IPS-15b (cell line): ENCODE measurements around the gene GRIK1.

Source experiments
- H3K27me3 ChIP-seq: one replicate; pipeline ENCODE4 v1.6.1; 2013; ENCODE audit warnings: low read length; ENCODE audit not compliant: control insufficient read depth, insufficient read depth
- H3K36me3 ChIP-seq: one replicate; pipeline ENCODE4 v1.6.1; 2013; ENCODE audit warnings: low read length; ENCODE audit not compliant: control insufficient read depth, insufficient read depth
- H3K4me1 ChIP-seq: one replicate; pipeline ENCODE4 v1.6.1; 2013; ENCODE audit warnings: mild to moderate bottlenecking, low read length; ENCODE audit not compliant: control insufficient read depth, insufficient read depth
- H3K4me3 ChIP-seq: one replicate; pipeline ENCODE4 v1.5.1; 2013; ENCODE audit warnings: low read depth, low read length
- H3K9ac ChIP-seq: one replicate; pipeline ENCODE4 v1.6.1; 2013; ENCODE audit warnings: low read depth, mild to moderate bottlenecking, low read length
- H3K9me3 ChIP-seq: one replicate; pipeline ENCODE4 v1.6.1; 2013; ENCODE audit warnings: mild to moderate bottlenecking, low read length; ENCODE audit not compliant: control insufficient read depth, insufficient read depth

GRIK1 gene

DNA sequence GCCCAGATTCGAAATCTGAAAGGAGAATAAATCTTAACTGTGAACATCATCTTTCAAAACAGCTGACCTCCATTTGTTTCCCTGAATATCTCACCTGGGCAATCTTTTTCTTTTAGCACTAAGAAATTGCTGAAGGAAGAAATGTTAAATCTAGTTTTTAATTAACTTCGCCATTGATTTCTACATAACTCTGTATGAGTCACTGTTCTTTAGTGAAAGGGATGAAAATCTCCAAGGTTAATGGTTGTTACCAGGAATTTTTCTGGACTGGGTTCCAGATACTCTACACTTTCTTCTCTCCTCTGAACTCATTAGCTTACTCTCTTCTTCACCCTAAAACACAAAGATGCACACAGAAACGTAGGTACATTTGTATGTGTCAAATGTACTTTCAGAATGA lies 405.3 kb downstream of the GRIK1 start:
- no peaks in the 10 kb centered on the region for H3K9me3 ChIP-seq
- H3K4me1 ChIP-seq = no peaks in the 10 kb centered on the region
- no peaks in the 10 kb centered on the region for H3K36me3 ChIP-seq
- no peaks in the 10 kb centered on the region for H3K27me3 ChIP-seq
- no peak overlapping the region for H3K4me3 ChIP-seq
- H3K9ac ChIP-seq = no peak overlapping the region

DNA sequence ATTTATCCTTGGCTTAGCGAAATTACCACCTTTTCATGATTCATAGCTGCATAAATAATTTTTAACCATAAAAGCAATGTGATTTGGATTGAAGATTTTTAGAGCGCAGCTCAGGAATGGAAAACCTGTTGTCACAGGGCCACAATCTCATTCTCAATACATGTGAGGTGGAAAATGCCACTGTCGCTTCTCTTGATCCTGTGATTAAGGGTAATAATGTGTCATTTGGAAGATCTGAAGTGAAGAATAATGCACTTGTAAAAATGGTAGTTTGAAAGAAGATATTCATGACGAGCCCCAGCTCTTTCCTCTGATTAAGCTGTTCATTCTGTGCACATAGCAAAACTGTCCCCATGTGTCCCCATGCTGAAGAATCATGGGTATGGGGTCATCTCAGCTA lies 410.7 kb downstream of the GRIK1 start:
- Histone ChIP-seq H3K4me1 (no peaks in the 10 kb centered on the region), H3K27me3 (no peaks in the 10 kb centered on the region), H3K9me3 (peaks cover 9% of the 10 kb centered on the region), H3K4me3 (no peak overlapping the region), H3K9ac (no peak overlapping the region), H3K36me3 (no peaks in the 10 kb centered on the region)

- Histone ChIP-seq H3K36me3 (no peaks in the 10 kb centered on the region), H3K9me3 (peaks cover 9% of the 10 kb centered on the region), H3K4me3 (no peak overlapping the region), H3K9ac (no peak overlapping the region), H3K27me3 (no peaks in the 10 kb centered on the region), H3K4me1 (no peaks in the 10 kb centered on the region)
These were observed 413.3 kb downstream of the GRIK1 start for GRCh38 chr21:29526545-29526944.

- no peak overlapping the region for H3K4me3 ChIP-seq
- no peak overlapping the region for H3K9ac ChIP-seq
- H3K4me1 ChIP-seq = no peaks in the 10 kb centered on the region
- peaks cover 9% of the 10 kb centered on the region for H3K9me3 ChIP-seq
- no peaks in the 10 kb centered on the region for H3K36me3 ChIP-seq
- no peaks in the 10 kb centered on the region for H3K27me3 ChIP-seq
These were observed 415.7 kb downstream of the GRIK1 start for GRCh38 chr21:29524055-29524454.

DNA sequence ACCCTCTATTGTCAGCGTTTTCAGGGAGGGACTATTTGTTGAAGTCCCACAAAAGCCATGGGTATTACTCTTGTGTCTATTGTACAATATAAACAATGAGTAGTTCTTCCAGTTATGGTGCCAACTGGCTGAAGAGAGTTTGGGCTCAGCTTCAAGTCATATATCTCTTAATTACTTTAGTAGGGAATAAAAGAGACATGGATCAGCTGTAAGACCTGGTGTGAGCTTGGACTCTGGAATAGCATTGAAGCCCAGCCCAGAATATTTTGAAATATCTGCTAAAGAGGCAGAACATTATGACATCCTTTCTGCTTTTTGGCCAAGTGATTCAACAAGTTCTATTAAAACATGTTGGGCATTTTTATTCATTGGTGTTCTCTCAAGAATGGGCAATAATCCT lies 416.1 kb downstream of the GRIK1 start:
- Histone ChIP-seq H3K9me3 (peaks cover 9% of the 10 kb centered on the region), H3K4me3 (no peak overlapping the region), H3K27me3 (no peaks in the 10 kb centered on the region), H3K9ac (no peak overlapping the region), H3K36me3 (no peaks in the 10 kb centered on the region), H3K4me1 (no peaks in the 10 kb centered on the region)

GRCh38 chr21:29521872-29522271 lies 417.9 kb downstream of the GRIK1 start:
- H3K27me3 ChIP-seq = no peaks in the 10 kb centered on the region
- no peaks in the 10 kb centered on the region for H3K36me3 ChIP-seq
- H3K4me1 ChIP-seq = no peaks in the 10 kb centered on the region
- H3K9ac ChIP-seq = no peak overlapping the region
- H3K9me3 ChIP-seq = peaks cover 9% of the 10 kb centered on the region
- H3K4me3 ChIP-seq = no peak overlapping the region

GRCh38 chr21:29520171-29520570 lies 419.6 kb downstream of the GRIK1 start:
- no peaks in the 10 kb centered on the region for H3K4me1 ChIP-seq
- H3K9ac ChIP-seq = no peak overlapping the region
- no peak overlapping the region for H3K4me3 ChIP-seq
- no peaks in the 10 kb centered on the region for H3K36me3 ChIP-seq
- no peaks in the 10 kb centered on the region for H3K9me3 ChIP-seq
- no peaks in the 10 kb centered on the region for H3K27me3 ChIP-seq

DNA sequence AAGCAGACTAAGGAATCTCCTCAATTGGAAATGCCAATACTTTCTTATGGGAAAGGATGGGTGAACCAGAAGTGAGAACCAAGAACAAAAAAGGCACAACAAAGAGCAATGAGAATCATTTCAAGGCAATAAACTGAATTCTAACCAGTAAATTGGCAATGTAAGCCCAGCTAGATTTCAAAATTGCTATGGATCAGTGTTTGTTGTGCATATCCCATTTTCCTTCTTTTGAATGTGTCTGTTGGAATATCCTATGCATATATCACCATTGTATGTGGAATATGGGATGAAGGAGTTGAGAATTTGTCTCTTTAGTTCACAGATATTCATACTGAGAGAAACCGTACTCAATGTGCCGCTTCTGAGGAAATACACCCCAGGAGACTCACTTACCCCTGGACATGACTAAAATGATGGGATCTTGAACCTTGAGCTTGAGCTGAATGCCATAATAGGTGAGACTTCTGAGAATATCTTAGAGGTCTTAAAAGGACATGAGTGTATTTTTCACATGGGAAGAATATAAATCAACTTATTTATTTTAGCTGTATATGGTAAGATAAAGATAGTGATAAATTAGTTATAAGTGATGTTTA lies 425.0 kb downstream of the GRIK1 start:
- no peak overlapping the region for H3K4me3 ChIP-seq
- H3K9me3 ChIP-seq = no peaks in the 10 kb centered on the region
- H3K36me3 ChIP-seq = no peaks in the 10 kb centered on the region
- H3K9ac ChIP-seq = no peak overlapping the region
- no peaks in the 10 kb centered on the region for H3K27me3 ChIP-seq
- no peaks in the 10 kb centered on the region for H3K4me1 ChIP-seq

DNA sequence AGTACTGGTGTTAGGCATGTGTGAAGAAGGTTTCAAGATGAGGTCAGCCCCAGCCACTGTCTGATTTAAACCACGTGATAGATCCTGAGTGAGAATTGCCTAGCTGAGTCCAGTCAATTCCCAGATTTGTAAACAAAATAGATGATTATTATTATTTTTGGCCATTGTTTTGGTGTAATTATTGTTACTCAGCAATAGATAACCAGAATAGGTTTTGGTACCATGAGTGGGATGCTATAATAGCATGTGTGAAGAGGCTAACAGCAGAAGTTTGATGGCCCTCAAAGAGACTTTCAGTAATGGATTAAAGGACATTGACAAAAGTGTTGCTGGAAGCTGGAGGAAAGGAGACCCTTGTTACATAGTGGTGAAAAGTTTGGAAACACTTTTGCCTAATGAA lies 426.3 kb downstream of the GRIK1 start:
- Histone ChIP-seq H3K4me1 (no peaks in the 10 kb centered on the region), H3K4me3 (no peak overlapping the region), H3K9me3 (no peaks in the 10 kb centered on the region), H3K27me3 (no peaks in the 10 kb centered on the region), H3K36me3 (no peaks in the 10 kb centered on the region), H3K9ac (no peak overlapping the region)

DNA sequence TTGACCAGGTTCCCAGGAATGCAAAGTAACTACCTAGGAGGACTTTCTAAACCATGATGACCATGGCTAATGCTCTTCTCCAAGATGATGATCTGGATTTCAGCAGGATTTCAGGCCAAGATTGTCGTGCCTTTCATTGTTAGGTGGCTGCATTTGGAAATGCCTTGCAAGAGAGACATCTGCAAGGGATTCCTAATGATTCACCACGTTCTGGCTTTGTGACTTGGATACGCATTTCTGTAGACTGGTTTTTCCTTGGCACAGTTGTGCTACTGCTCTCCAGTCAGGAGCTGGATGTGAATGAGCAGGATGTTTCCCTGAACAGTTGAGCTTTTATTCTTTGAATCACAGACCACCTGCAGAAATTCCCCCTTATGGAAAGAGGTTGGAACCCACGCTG lies 428.7 kb downstream of the GRIK1 start:
- H3K4me3 ChIP-seq = no peak overlapping the region
- H3K27me3 ChIP-seq = no peaks in the 10 kb centered on the region
- no peaks in the 10 kb centered on the region for H3K9me3 ChIP-seq
- no peak overlapping the region for H3K9ac ChIP-seq
- no peaks in the 10 kb centered on the region for H3K4me1 ChIP-seq
- H3K36me3 ChIP-seq = no peaks in the 10 kb centered on the region

DNA sequence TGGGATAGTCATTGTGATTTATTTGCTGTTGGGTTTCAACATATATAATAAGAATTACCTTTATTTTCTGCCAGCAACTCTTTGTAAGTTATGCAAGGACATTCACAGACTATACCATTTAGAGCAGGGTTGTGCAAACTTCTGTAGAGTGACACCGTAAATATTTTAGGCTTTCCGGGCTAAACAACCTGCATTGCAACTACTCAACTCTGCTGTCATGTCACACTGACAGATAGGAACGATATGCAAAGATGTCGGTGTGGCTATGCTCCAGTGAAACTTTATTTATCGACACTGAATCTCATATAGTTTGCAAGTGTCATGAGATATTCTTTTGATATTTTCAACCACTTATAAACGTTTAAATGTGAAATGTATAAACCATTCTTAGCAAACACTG lies 430.7 kb downstream of the GRIK1 start:
- H3K4me1 ChIP-seq = no peaks in the 10 kb centered on the region
- no peaks in the 10 kb centered on the region for H3K36me3 ChIP-seq
- H3K9me3 ChIP-seq = no peaks in the 10 kb centered on the region
- H3K4me3 ChIP-seq = no peak overlapping the region
- no peaks in the 10 kb centered on the region for H3K27me3 ChIP-seq
- no peak overlapping the region for H3K9ac ChIP-seq

DNA sequence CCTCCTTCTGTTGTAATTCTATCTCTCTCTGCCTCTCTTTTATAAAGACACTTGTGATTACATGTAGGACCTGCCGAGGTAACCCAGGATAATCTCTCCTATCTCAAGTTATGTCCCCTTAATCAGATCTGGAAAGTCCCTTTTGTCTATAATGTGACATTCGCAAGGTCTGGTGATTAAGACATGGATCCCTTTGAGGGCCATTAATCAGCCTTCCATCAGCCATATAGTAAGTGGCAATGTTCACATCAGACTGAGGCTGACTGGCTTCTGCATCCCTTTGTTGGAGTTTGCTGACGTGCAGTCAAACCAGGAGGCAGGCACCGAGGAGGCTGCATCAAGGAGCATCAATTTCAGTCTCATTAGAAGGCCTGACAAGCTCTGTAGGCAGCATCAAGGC lies 431.5 kb downstream of the GRIK1 start:
- no peak overlapping the region for H3K4me3 ChIP-seq
- H3K9ac ChIP-seq = no peak overlapping the region

More for the DNA sequence above, 431.5 kb downstream of the GRIK1 start:
- Histone ChIP-seq H3K27me3 (no peaks in the 10 kb centered on the region), H3K4me1 (no peaks in the 10 kb centered on the region), H3K36me3 (no peaks in the 10 kb centered on the region), H3K9me3 (no peaks in the 10 kb centered on the region)
